ENCODE measurements around the gene SUSD3.

The SUSD3 gene

GRCh38 chr9:93039976-93040375 is 18.5 kb upstream of the SUSD3 start:
- Histone ChIP-seq H3K4me1 (ENCODE audit: control insufficient read depth, insufficient read depth, low read length) (no peaks in the 10 kb centered on the region), H3K27ac (ENCODE audit: low read length) (no peak overlapping the region)

GRCh38 chr9:93040409-93040808 is 18.1 kb upstream of the SUSD3 start:
- H3K4me1 ChIP-seq (ENCODE audit: control insufficient read depth, insufficient read depth, low read length): no peaks in the 10 kb centered on the region
- no peaks in the 10 kb centered on the region for H3K36me3 ChIP-seq (ENCODE audit: control insufficient read depth in 2 of 2, insufficient read depth in 2 of 2, low read length in 2 of 2)

More at GRCh38 chr9:93039976-93040375, 18.5 kb upstream of the SUSD3 start:
- Histone ChIP-seq H3K27me3 (ENCODE audit: control insufficient read depth in 1 of 2, insufficient read depth in 2 of 2, low read length in 2 of 2) (no peaks in the 10 kb centered on the region), H3K4me3 (ENCODE audit: low read length in 2 of 2) (no peak overlapping the region), H3K9me3 (ENCODE audit: control insufficient read depth in 2 of 2, low read length in 2 of 2) (no peaks in the 10 kb centered on the region), H3K36me3 (ENCODE audit: control insufficient read depth in 2 of 2, insufficient read depth in 2 of 2, low read length in 2 of 2) (no peaks in the 10 kb centered on the region), H3K9ac (ENCODE audit: low read length in 2 of 2) (no peak overlapping the region)

GRCh38 chr9:93041108-93041802 is 17.2 kb upstream of the SUSD3 start:
- Histone ChIP-seq H3K27ac (ENCODE audit: low read length) (no peak overlapping the region), H3K36me3 (ENCODE audit: control insufficient read depth in 2 of 2, insufficient read depth in 2 of 2, low read length in 2 of 2) (no peaks in the 10 kb centered on the region), H3K9me3 (ENCODE audit: control insufficient read depth in 2 of 2, low read length in 2 of 2) (no peaks in the 10 kb centered on the region), H3K9ac (ENCODE audit: low read length in 2 of 2) (no peak overlapping the region), H3K27me3 (ENCODE audit: control insufficient read depth in 1 of 2, insufficient read depth in 2 of 2, low read length in 2 of 2) (no peaks in the 10 kb centered on the region), H3K4me3 (ENCODE audit: low read length in 2 of 2) (no peak overlapping the region), H3K4me1 (ENCODE audit: control insufficient read depth, insufficient read depth, low read length) (no peaks in the 10 kb centered on the region)

More at GRCh38 chr9:93040409-93040808, 18.1 kb upstream of the SUSD3 start:
- Histone ChIP-seq H3K9me3 (ENCODE audit: control insufficient read depth in 2 of 2, low read length in 2 of 2) (no peaks in the 10 kb centered on the region), H3K4me3 (ENCODE audit: low read length in 2 of 2) (no peak overlapping the region), H3K27ac (ENCODE audit: low read length) (no peak overlapping the region), H3K27me3 (ENCODE audit: control insufficient read depth in 1 of 2, insufficient read depth in 2 of 2, low read length in 2 of 2) (no peaks in the 10 kb centered on the region), H3K9ac (ENCODE audit: low read length in 2 of 2) (no peak overlapping the region)

- H3K27ac ChIP-seq (ENCODE audit: low read length): no peak overlapping the region
- no peak overlapping the region for H3K4me3 ChIP-seq (ENCODE audit: low read length in 2 of 2)
- H3K9me3 ChIP-seq (ENCODE audit: control insufficient read depth in 2 of 2, low read length in 2 of 2): no peaks in the 10 kb centered on the region
- H3K27me3 ChIP-seq (ENCODE audit: control insufficient read depth in 1 of 2, insufficient read depth in 2 of 2, low read length in 2 of 2): no peaks in the 10 kb centered on the region
- no peaks in the 10 kb centered on the region for H3K36me3 ChIP-seq (ENCODE audit: control insufficient read depth in 2 of 2, insufficient read depth in 2 of 2, low read length in 2 of 2)
- no peaks in the 10 kb centered on the region for H3K4me1 ChIP-seq (ENCODE audit: control insufficient read depth, insufficient read depth, low read length)
- H3K9ac ChIP-seq (ENCODE audit: low read length in 2 of 2): no peak overlapping the region
These were observed 15.4 kb upstream of the SUSD3 start for GRCh38 chr9:93043122-93043521.

- Histone ChIP-seq H3K9ac (ENCODE audit: low read length in 2 of 2) (no peak overlapping the region), H3K4me1 (ENCODE audit: control insufficient read depth, insufficient read depth, low read length) (no peaks in the 10 kb centered on the region), H3K27me3 (ENCODE audit: control insufficient read depth in 1 of 2, insufficient read depth in 2 of 2, low read length in 2 of 2) (no peaks in the 10 kb centered on the region), H3K27ac (ENCODE audit: low read length) (no peak overlapping the region), H3K4me3 (ENCODE audit: low read length in 2 of 2) (no peak overlapping the region), H3K36me3 (ENCODE audit: control insufficient read depth in 2 of 2, insufficient read depth in 2 of 2, low read length in 2 of 2) (no peaks in the 10 kb centered on the region), H3K9me3 (ENCODE audit: control insufficient read depth in 2 of 2, low read length in 2 of 2) (no peaks in the 10 kb centered on the region)
These were observed 13.0 kb upstream of the SUSD3 start for GRCh38 chr9:93045521-93045920.

- Histone ChIP-seq H3K4me3 (ENCODE audit: low read length in 2 of 2) (no peak overlapping the region), H3K4me1 (ENCODE audit: control insufficient read depth, insufficient read depth, low read length) (peaks cover 8% of the 10 kb centered on the region), H3K9ac (ENCODE audit: low read length in 2 of 2) (no peak overlapping the region), H3K36me3 (ENCODE audit: control insufficient read depth in 2 of 2, insufficient read depth in 2 of 2, low read length in 2 of 2) (no peaks in the 10 kb centered on the region), H3K27ac (ENCODE audit: low read length) (no peak overlapping the region), H3K27me3 (ENCODE audit: control insufficient read depth in 1 of 2, insufficient read depth in 2 of 2, low read length in 2 of 2) (no peaks in the 10 kb centered on the region), H3K9me3 (ENCODE audit: control insufficient read depth in 2 of 2, low read length in 2 of 2) (no peaks in the 10 kb centered on the region)
These were observed 9.7 kb upstream of the SUSD3 start for GRCh38 chr9:93048566-93049448.

- Histone ChIP-seq H3K27ac (ENCODE audit: low read length) (no peak overlapping the region), H3K36me3 (ENCODE audit: control insufficient read depth in 2 of 2, insufficient read depth in 2 of 2, low read length in 2 of 2) (no peaks in the 10 kb centered on the region), H3K4me1 (ENCODE audit: control insufficient read depth, insufficient read depth, low read length) (peaks cover 8% of the 10 kb centered on the region), H3K9ac (ENCODE audit: low read length in 2 of 2) (no peak overlapping the region), H3K4me3 (ENCODE audit: low read length in 2 of 2) (no peak overlapping the region), H3K27me3 (ENCODE audit: control insufficient read depth in 1 of 2, insufficient read depth in 2 of 2, low read length in 2 of 2) (no peaks in the 10 kb centered on the region), H3K9me3 (ENCODE audit: control insufficient read depth in 2 of 2, low read length in 2 of 2) (no peaks in the 10 kb centered on the region)
These were observed 9.0 kb upstream of the SUSD3 start for GRCh38 chr9:93049491-93049890.

GRCh38 chr9:93050231-93050630 is 8.3 kb upstream of the SUSD3 start:
- no peak overlapping the region for H3K27ac ChIP-seq (ENCODE audit: low read length)
- H3K27me3 ChIP-seq (ENCODE audit: control insufficient read depth in 1 of 2, insufficient read depth in 2 of 2, low read length in 2 of 2): no peaks in the 10 kb centered on the region
- peaks cover 8% of the 10 kb centered on the region for H3K4me1 ChIP-seq (ENCODE audit: control insufficient read depth, insufficient read depth, low read length)
- no peaks in the 10 kb centered on the region for H3K36me3 ChIP-seq (ENCODE audit: control insufficient read depth in 2 of 2, insufficient read depth in 2 of 2, low read length in 2 of 2)
- H3K9me3 ChIP-seq (ENCODE audit: control insufficient read depth in 2 of 2, low read length in 2 of 2): no peaks in the 10 kb centered on the region
- no peak overlapping the region for H3K4me3 ChIP-seq (ENCODE audit: low read length in 2 of 2)
- no peak overlapping the region for H3K9ac ChIP-seq (ENCODE audit: low read length in 2 of 2)

GRCh38 chr9:93051680-93052089 is 6.8 kb upstream of the SUSD3 start:
- H3K27ac ChIP-seq (ENCODE audit: low read length): peak overlapping the region; percentile 37
- H3K27me3 ChIP-seq (ENCODE audit: control insufficient read depth in 1 of 2, insufficient read depth in 2 of 2, low read length in 2 of 2): no peaks in the 10 kb centered on the region
- no peaks in the 10 kb centered on the region for H3K36me3 ChIP-seq (ENCODE audit: control insufficient read depth in 2 of 2, insufficient read depth in 2 of 2, low read length in 2 of 2)
- H3K4me3 ChIP-seq (ENCODE audit: low read length in 2 of 2): no peak overlapping the region
- H3K9ac ChIP-seq (ENCODE audit: low read length in 2 of 2): no peak overlapping the region
- H3K4me1 ChIP-seq (ENCODE audit: control insufficient read depth, insufficient read depth, low read length): peaks cover 8% of the 10 kb centered on the region
- H3K9me3 ChIP-seq (ENCODE audit: control insufficient read depth in 2 of 2, low read length in 2 of 2): no peaks in the 10 kb centered on the region

GRCh38 chr9:93052791-93053540 is 5.5 kb upstream of the SUSD3 start:
- Histone ChIP-seq H3K9me3 (ENCODE audit: control insufficient read depth in 2 of 2, low read length in 2 of 2) (no peaks in the 10 kb centered on the region), H3K4me3 (ENCODE audit: low read length in 2 of 2) (no peak overlapping the region), H3K36me3 (ENCODE audit: control insufficient read depth in 2 of 2, insufficient read depth in 2 of 2, low read length in 2 of 2) (no peaks in the 10 kb centered on the region), H3K27ac (ENCODE audit: low read length) (no peak overlapping the region), H3K27me3 (ENCODE audit: control insufficient read depth in 1 of 2, insufficient read depth in 2 of 2, low read length in 2 of 2) (no peaks in the 10 kb centered on the region), H3K4me1 (ENCODE audit: control insufficient read depth, insufficient read depth, low read length) (peaks cover 10% of the 10 kb centered on the region), H3K9ac (ENCODE audit: low read length in 2 of 2) (no peak overlapping the region)

Data from stomach smooth muscle (tissue), 2 donors.